Common myeloid progenitor, CD34-positive (primary cell): Measurements from ENCODE around the gene ANKRD22.
A peak's percentile ranks its signal among the peaks of the same experiment; 100 is the strongest.

ENCODE experiments used
- CTCF ChIA-PET: fragments of 350-600 bp; sonication (Branson Sonifier 250); formaldehyde crosslinking; loops from one replicate; lab custom pipeline; 2021; ENCODE audit warnings: antibody characterized with exemption; lab: Charles Lee
- POLR2A ChIA-PET: fragments of 350-600 bp; sonication (Branson Sonifier 250); formaldehyde crosslinking; loops from one replicate; lab custom pipeline; 2021; ENCODE audit warnings: antibody characterized with exemption; lab: Charles Lee
- DNase-seq, 3 donors: peaks; one replicate each; pipeline versions ENCODE4 v3.0.0 to v3.0.0-alpha.2; 2013
- H3K27ac ChIP-seq, 2 experiments: 1 replicate in 1 of 2; 2 replicates in 1 of 2; pipeline ENCODE4 v1.7.0; 2013; ENCODE audit warnings: inconsistent platforms in 2 of 2, low read length in 2 of 2, mild to moderate bottlenecking in 2 of 2, low read depth in 1 of 2, moderate library complexity in 1 of 2; ENCODE audit not compliant: severe bottlenecking in 2 of 2, insufficient read depth in 1 of 2, poor library complexity in 1 of 2
- H3K27me3 ChIP-seq, 5 experiments: replicated peaks in 2 of 5; 1 replicate in 3 of 5; 2 replicates in 2 of 5; pipeline versions ENCODE4 v1.6.1 to v1.7.0; 2013; ENCODE audit warnings: low read length in 4 of 5, mild to moderate bottlenecking in 2 of 5, moderate library complexity in 2 of 5, inconsistent platforms in 1 of 5; ENCODE audit not compliant: insufficient read depth in 5 of 5, control insufficient read depth in 4 of 5
- H3K36me3 ChIP-seq, 4 experiments: 1 replicate in 2 of 4; 2 replicates in 2 of 4; pipeline versions ENCODE4 v1.6.1 to v1.7.0; 2013; ENCODE audit warnings: low read length in 3 of 4, control low read depth in 1 of 4, mild to moderate bottlenecking in 1 of 4; ENCODE audit not compliant: control insufficient read depth in 4 of 4, insufficient read depth in 4 of 4
- H3K4me1 ChIP-seq, 4 experiments: 1 replicate in 3 of 4; 2 replicates in 1 of 4; pipeline versions ENCODE4 v1.6.1 to v1.7.1; 2013; ENCODE audit warnings: low read length in 3 of 4, mild to moderate bottlenecking in 3 of 4, control low read depth in 1 of 4, inconsistent platforms in 1 of 4, moderate library complexity in 1 of 4; ENCODE audit not compliant: control insufficient read depth in 4 of 4, insufficient read depth in 4 of 4; ENCODE audit errors: control extremely low read depth in 1 of 4
- H3K4me3 ChIP-seq, 7 experiments: 1 replicate in 4 of 7; 2 replicates in 3 of 7; pipeline versions ENCODE4 v1.5.1 to v1.7.0; 2013; ENCODE audit warnings: mild to moderate bottlenecking in 7 of 7, low read length in 6 of 7, moderate library complexity in 6 of 7, inconsistent platforms in 2 of 7, low read depth in 2 of 7, control low read depth in 1 of 7; ENCODE audit not compliant: insufficient read depth in 4 of 7, control insufficient read depth in 1 of 7; ENCODE audit errors: extremely low read depth in 1 of 7
- H3K9me3 ChIP-seq, 5 experiments: 1 replicate in 4 of 5; 2 replicates in 1 of 5; pipeline versions ENCODE4 v1.6.1 to v1.7.1; 2013; ENCODE audit warnings: low read length in 4 of 5, mild to moderate bottlenecking in 2 of 5, inconsistent platforms in 1 of 5, low read depth in 1 of 5, moderate library complexity in 1 of 5; ENCODE audit not compliant: control insufficient read depth in 4 of 5, insufficient read depth in 2 of 5; ENCODE audit errors: control extremely low read depth in 1 of 5
- WGBS: methylation state at CpG from one replicate; pipeline ENCODE4 v1.1.5; 2013; ENCODE audit not compliant: insufficient coverage; 5-methylcytosine and 5-hydroxymethylcytosine counted together

ANKRD22 gene

DNA sequence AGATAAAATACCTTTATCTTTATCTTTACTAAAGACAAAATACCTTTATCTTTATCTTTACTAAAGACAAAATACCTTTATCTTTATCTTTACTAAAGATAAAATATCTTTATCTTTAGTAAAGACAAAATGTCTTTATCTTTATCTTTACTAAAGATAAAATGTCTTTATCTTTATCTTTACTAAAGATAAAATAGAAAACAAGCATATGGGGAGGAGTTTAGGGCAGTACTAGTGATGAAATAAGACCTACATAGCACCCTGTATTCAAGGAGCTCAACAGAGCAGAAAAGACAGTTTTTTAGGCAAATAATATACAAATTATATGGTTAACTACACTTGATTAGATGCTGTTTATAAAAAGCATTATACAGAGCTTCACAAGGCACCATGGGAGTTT, 19.3 kb downstream of the ANKRD22 start:
- Histone ChIP-seq H3K27ac (no peak overlapping the region), H3K9me3 (no peaks in the 10 kb centered on the region), H3K4me3 (no peak overlapping the region), H3K27me3 (no peaks in the 10 kb centered on the region), H3K36me3 (no peaks in the 10 kb centered on the region), H3K4me1 (peaks cover 19 to 40% (median 30%) of the 10 kb centered on the region in 4 experiments)
- CTCF ChIA-PET = interaction anchor here (1.6 to 3.9 kb wide), 3 partner anchors 32 to 158 kb away, joined by 4 to 18 read pairs (median 6); partner anchors contain the start of gene FAS
- POLR2A ChIA-PET = no interaction called here
- DNase-seq = no peak

DNA sequence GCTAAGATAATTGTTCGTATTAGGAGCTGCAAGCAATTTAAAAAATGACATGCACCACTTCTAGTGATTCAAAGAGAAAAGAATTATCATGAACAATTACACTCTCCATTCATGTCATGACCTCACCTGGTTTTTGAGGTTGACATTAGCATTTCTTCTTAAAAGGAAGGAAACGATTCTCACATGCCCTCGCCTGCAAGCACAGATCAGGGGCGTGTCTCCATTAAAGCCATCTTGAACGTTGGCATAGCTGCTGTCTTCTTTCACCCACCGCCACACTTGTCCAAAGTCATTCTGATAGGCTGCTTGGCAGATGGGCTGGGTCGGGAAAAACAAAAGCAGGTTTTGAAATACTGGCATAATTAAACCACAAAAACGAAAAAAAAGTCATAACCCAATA, 19.9 kb downstream of the ANKRD22 start:
- CTCF ChIA-PET = interaction anchor here (1.1 to 3.9 kb wide), 3 partner anchors 8 to 102 kb away, joined by 3 to 18 read pairs (median 6); no protein-coding TSS in a partner anchor
- Histone ChIP-seq H3K27me3 (no peaks in the 10 kb centered on the region), H3K4me1 (peaks cover 21 to 43% (median 32%) of the 10 kb centered on the region in 4 experiments), H3K4me3 (no peak overlapping the region), H3K36me3 (no peaks in the 10 kb centered on the region), H3K27ac (no peak overlapping the region), H3K9me3 (no peaks in the 10 kb centered on the region)
- DNase-seq = no peak
- POLR2A ChIA-PET = no interaction called here
- 92% methylated on average over 5 of the region's 8 CpGs for WGBS

DNA sequence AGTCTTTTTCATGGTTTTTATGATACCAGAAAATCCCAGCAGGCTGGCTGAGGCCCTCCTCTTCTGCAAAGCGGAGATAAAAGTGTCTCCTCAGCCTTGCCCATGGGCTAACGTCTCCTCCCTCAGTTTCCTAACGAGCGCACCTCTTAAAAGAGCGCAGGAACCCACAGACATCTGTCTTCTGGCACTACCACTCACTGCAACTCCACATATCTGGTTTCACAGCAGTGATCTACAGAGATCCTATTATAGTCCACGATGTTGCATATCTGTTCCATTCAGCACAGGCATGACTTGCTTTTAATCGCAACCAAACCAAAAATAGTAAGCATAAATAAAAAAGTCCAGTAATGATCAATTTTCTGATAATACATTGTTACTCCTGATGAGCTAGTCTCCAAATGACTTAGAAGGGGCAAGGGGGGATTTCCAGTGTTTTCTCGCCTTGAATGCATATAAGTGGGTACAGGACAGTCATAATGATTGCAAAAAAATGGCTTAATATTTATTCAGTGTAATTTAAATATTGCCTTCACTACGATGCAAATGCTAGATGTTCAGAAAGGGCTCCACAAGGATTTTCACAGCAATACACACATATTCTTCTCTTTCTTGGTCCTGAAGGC, 20.9 kb downstream of the ANKRD22 start:
- POLR2A ChIA-PET = no interaction called here

DNA sequence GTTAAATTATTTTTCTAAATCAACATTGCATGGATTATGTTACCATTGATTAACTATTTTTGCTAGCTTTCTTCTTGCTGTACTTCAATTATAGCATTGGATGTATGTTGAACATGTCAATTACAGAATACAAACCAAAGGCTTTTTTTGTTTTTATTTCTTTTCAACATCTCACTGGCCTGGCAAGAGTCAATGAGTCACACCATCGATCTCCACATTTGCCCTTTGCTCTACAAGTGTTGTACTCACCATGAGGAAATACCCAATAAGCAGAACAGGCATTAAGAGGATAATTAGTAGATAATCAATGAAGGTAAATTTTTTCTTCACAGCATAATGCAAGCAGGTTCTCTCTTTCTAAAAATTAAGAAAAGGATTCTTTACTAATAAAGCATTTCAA, 23.3 kb downstream of the ANKRD22 start:
- no peak for DNase-seq
- ChIA-PET CTCF (interaction anchor here (0.7 to 1.2 kb wide), 2 partner anchors 9 to 35 kb away, joined by 3 to 4 read pairs; no protein-coding TSS in a partner anchor), POLR2A (no interaction called here)

More for the DNA sequence above, 20.9 kb downstream of the ANKRD22 start:
- no peaks in the 10 kb centered on the region for H3K36me3 ChIP-seq
- no peaks in the 10 kb centered on the region for H3K27me3 ChIP-seq
- H3K27ac ChIP-seq = no peak overlapping the region
- H3K4me3 ChIP-seq = no peak overlapping the region
- CTCF ChIA-PET = interaction anchor here (1.1 to 3.9 kb wide), 3 partner anchors 9 to 103 kb away, joined by 3 to 18 read pairs (median 6); no protein-coding TSS in a partner anchor
- H3K4me1 ChIP-seq = peaks cover 21 to 43% (median 32%) of the 10 kb centered on the region in 4 experiments
- 73% methylated on average over 4 of the region's 9 CpGs for WGBS
- no peaks in the 10 kb centered on the region for H3K9me3 ChIP-seq
- DNase-seq = peak in 2 of 3 donors; percentile 19 to 35

DNA sequence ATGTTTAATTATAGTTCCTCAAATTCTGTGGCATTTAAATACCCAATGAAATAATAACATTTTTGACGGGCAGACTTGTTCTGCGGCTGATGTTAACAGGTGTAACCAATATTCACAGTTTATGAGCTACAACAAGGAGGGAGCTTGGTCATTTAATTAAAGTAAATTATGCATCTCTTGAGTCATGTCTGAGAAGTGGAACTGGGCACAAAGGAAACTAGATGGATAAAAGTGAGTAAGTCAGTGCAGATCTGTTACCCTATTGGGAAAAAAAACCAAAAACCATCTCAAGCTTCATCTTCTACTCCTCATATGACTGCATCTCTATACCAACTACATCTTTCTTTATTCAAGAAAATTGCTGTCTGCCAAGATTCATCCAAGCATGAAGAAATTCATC, 24.0 kb downstream of the ANKRD22 start:
- ChIA-PET CTCF (interaction anchor here (0.7 to 2.4 kb wide), 4 partner anchors 8 to 229 kb away, joined by 3 to 7 read pairs (median 4); no protein-coding TSS in a partner anchor), POLR2A (no interaction called here)
- H3K9me3 ChIP-seq = no peaks in the 10 kb centered on the region
- H3K36me3 ChIP-seq = no peaks in the 10 kb centered on the region
- no peak overlapping the region for H3K27ac ChIP-seq
- H3K4me3 ChIP-seq = no peak overlapping the region
- peaks cover 3 to 17% (median 11%) of the 10 kb centered on the region in 4 experiments for H3K4me1 ChIP-seq
- no peaks in the 10 kb centered on the region for H3K27me3 ChIP-seq
- no CpG with 5 or more reads among the region's 2 CpGs for WGBS
- no peak for DNase-seq

More for the DNA sequence above, 23.3 kb downstream of the ANKRD22 start:
- no peaks in the 10 kb centered on the region for H3K36me3 ChIP-seq
- H3K9me3 ChIP-seq = no peaks in the 10 kb centered on the region
- peaks cover 9 to 23% (median 17%) of the 10 kb centered on the region in 4 experiments for H3K4me1 ChIP-seq
- no peaks in the 10 kb centered on the region for H3K27me3 ChIP-seq
- no peak overlapping the region for H3K27ac ChIP-seq
- no peak overlapping the region for H3K4me3 ChIP-seq
- no CpG with 5 or more reads among the region's 1 CpG for WGBS

DNA sequence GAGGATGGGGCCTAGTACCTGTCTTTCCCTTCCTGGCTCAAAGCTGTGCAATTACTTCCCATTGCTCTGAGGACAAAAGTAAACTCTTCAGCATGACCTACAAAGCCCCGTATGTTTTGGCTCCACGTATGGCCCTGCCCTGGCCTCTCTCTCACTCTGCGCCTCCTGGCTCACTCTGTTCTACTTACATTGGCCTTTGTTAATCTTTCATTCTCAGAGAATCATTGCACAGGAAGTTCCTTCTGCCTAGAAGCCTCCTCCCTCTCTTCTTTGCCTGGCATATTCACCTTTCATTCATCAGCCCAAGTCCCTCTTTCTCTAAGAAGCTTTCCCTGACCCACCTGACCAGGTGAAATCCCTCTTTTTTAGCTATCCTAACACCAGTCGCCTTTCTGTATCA, 25.3 kb downstream of the ANKRD22 start:
- H3K4me1 ChIP-seq = peaks cover 0 to 14% (median 6%) of the 10 kb centered on the region in 4 experiments
- no peaks in the 10 kb centered on the region for H3K9me3 ChIP-seq
- no peaks in the 10 kb centered on the region for H3K27me3 ChIP-seq
- no peaks in the 10 kb centered on the region for H3K36me3 ChIP-seq
- DNase-seq = no peak
- ChIA-PET CTCF (interaction anchor here (0.8 to 2.4 kb wide), 4 partner anchors 9 to 107 kb away, joined by 3 to 7 read pairs (median 3); no protein-coding TSS in a partner anchor), POLR2A (no interaction called here)
- no peak overlapping the region for H3K4me3 ChIP-seq
- WGBS = 93% methylated on average over 3 of the region's 4 CpGs
- no peak overlapping the region for H3K27ac ChIP-seq

DNA sequence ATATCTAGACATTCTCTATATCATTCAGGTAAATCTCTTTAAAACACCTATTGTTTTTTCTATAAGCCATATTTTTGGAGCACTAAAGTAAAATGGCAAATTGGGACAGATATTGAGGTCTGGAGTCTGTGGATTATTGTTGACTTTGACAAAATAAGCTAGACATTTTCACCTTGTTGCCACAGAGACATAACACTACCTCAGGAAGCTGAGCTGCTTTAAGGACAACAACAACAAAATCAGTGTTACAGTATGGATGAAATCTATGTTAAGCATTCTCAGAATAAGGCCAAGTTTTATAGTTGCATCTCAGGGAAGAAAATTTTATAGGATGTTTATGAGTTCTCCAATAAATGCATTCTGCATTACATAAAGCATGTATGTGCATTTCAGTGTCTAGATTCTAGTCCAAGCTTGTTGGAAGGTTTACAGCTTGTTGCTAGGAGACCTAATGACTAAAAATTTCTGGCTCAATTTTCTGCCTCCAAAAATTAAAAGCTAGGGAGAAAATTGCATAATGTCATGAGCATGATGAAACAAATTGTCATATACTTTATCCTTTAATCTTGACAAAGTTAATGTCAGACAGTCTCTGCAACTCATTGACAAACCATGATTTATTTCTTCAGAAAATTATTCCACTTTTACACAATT, 30.8 kb downstream of the ANKRD22 start:
- Histone ChIP-seq H3K36me3 (no peaks in the 10 kb centered on the region), H3K9me3 (no peaks in the 10 kb centered on the region), H3K27me3 (no peaks in the 10 kb centered on the region), H3K27ac (no peak overlapping the region), H3K4me3 (no peak overlapping the region), H3K4me1 (peaks cover 0 to 3% (median 0%) of the 10 kb centered on the region in 4 experiments)
- ChIA-PET POLR2A (no interaction called here), CTCF (interaction anchor here (1.2 to 3.0 kb wide), 4 partner anchors 8 to 93 kb away, joined by 3 to 15 read pairs (median 6); no protein-coding TSS in a partner anchor)
- peak in 2 of 3 donors; percentile 28 to 31 for DNase-seq
